Neural cell (in vitro differentiated cells): Measurements from ENCODE around the gene ME3.

Experiments used
- EP300 ChIP-seq: fragments of 450-650 bp; conservative IDR thresholded peaks from 2 replicates; pipeline ENCODE4 v1.6.1; 2014; ENCODE audit warnings: antibody characterized with exemption, mild to moderate bottlenecking, moderate library complexity; ENCODE audit not compliant: poor library complexity, severe bottlenecking
- EZH2 ChIP-seq: fragments of 200-600, 300-800 bp; shearing (Covaris generic), sonication (generic); IDR thresholded peaks from 2 replicates; pipeline ENCODE4 v1.6.1; 2014; ENCODE audit warnings: antibody characterized with exemption, low read length, borderline replicate concordance, mild to moderate bottlenecking; ENCODE audit not compliant: insufficient read depth, poor library complexity, severe bottlenecking
- MXI1 ChIP-seq: fragments of 450-650 bp; conservative IDR thresholded peaks from 2 replicates; pipeline ENCODE4 v1.6.1; 2014; ENCODE audit warnings: antibody characterized with exemption, mild to moderate bottlenecking; ENCODE audit not compliant: poor library complexity, severe bottlenecking
- POLR2AphosphoS5 ChIP-seq: IDR thresholded peaks from 2 replicates; pipeline ENCODE4 v1.6.1; 2012
- TAF1 ChIP-seq: IDR thresholded peaks from 2 replicates; pipeline ENCODE4 v1.6.1; 2012; ENCODE audit warnings: low read depth
- TF ChIP-seq, protein P1 (sequence below): fragments of 450-650 bp; IDR thresholded peaks from 2 replicates; pipeline ENCODE4 v1.5.1; 2014; ENCODE audit warnings: antibody characterized with exemption, mild to moderate bottlenecking, moderate library complexity; ENCODE audit not compliant: poor library complexity, severe bottlenecking
- TF ChIP-seq, protein P2 (sequence below): IDR thresholded peaks from 2 replicates; pipeline ENCODE4 v1.6.1; 2012; ENCODE audit warnings: borderline replicate concordance

DNA sequence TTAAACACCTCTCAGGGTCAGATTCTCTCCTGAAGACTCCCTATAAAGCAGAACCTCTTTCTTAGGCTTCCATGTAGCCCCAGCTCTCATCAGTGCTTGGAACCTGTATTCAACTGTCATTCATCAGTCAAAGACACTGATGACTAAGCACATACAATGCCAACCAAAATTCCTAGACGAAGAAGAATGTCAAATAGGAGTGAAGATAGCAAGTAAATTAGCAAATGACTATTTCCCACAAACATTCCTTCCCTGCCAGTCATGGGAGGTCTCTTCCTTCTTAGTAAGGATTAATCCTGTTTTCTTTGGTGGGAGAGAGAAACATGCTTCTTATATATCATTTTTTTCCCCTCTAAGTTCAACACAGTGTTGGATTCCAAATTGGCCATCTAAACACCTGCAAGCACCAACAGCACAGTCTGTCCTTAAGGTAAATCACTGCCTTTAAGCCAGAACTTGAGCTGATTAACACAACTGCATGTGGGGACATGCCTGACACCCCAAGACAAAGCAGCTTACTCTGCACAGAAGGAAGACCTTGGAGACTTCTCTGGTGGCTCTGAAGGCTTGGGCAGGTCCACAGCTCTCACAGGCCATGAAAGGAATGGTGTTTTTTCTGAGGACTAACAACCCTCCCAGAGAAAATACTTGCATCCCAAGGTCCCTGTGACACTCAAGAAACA is 47.5 kb upstream of the ME3 start:
- TF ChIP-seq, protein P1, sequence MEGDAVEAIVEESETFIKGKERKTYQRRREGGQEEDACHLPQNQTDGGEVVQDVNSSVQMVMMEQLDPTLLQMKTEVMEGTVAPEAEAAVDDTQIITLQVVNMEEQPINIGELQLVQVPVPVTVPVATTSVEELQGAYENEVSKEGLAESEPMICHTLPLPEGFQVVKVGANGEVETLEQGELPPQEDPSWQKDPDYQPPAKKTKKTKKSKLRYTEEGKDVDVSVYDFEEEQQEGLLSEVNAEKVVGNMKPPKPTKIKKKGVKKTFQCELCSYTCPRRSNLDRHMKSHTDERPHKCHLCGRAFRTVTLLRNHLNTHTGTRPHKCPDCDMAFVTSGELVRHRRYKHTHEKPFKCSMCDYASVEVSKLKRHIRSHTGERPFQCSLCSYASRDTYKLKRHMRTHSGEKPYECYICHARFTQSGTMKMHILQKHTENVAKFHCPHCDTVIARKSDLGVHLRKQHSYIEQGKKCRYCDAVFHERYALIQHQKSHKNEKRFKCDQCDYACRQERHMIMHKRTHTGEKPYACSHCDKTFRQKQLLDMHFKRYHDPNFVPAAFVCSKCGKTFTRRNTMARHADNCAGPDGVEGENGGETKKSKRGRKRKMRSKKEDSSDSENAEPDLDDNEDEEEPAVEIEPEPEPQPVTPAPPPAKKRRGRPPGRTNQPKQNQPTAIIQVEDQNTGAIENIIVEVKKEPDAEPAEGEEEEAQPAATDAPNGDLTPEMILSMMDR = no peak
- TF ChIP-seq, protein P2, sequence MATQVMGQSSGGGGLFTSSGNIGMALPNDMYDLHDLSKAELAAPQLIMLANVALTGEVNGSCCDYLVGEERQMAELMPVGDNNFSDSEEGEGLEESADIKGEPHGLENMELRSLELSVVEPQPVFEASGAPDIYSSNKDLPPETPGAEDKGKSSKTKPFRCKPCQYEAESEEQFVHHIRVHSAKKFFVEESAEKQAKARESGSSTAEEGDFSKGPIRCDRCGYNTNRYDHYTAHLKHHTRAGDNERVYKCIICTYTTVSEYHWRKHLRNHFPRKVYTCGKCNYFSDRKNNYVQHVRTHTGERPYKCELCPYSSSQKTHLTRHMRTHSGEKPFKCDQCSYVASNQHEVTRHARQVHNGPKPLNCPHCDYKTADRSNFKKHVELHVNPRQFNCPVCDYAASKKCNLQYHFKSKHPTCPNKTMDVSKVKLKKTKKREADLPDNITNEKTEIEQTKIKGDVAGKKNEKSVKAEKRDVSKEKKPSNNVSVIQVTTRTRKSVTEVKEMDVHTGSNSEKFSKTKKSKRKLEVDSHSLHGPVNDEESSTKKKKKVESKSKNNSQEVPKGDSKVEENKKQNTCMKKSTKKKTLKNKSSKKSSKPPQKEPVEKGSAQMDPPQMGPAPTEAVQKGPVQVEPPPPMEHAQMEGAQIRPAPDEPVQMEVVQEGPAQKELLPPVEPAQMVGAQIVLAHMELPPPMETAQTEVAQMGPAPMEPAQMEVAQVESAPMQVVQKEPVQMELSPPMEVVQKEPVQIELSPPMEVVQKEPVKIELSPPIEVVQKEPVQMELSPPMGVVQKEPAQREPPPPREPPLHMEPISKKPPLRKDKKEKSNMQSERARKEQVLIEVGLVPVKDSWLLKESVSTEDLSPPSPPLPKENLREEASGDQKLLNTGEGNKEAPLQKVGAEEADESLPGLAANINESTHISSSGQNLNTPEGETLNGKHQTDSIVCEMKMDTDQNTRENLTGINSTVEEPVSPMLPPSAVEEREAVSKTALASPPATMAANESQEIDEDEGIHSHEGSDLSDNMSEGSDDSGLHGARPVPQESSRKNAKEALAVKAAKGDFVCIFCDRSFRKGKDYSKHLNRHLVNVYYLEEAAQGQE = no peak
- TF ChIP-seq MXI1 = no peak
- no peak for TF ChIP-seq EZH2
- no peak for TF ChIP-seq EP300
- TF ChIP-seq POLR2AphosphoS5 = no peak
- TF ChIP-seq TAF1 = no peak
